Esophagus squamous epithelium (tissue), 5 donors: ENCODE results near the gene VPS35. TPM values are rescaled to one million over a fixed set of nuclear protein-coding genes. Genes with fewer than 3 reads are reported as not detected.
A peak's percentile ranks its signal among the peaks of the same experiment; 100 is the strongest.
"Not testable (repeated sequence)": the region's sequence is repeated elsewhere in the genome, so short reads cannot be mapped to it uniquely, and the experiment has no call there.

Experiments
- DNase-seq: peaks from one replicate; lab custom pipeline; 2025; lab: John Stamatoyannopoulos, UW
- H3K27ac ChIP-seq, 4 donors: fragments of 200-600 bp; sonication (generic); one replicate each; pipeline ENCODE4 v1.5.1; 2016 to 2019; ENCODE audit warnings: mild to moderate bottlenecking in 1 of 4
- H3K27me3 ChIP-seq, 4 donors: fragments of 200-600 bp; sonication (generic); 1 replicate in 3 of 4; 2 replicates in 1 of 4; pipeline versions ENCODE4 v1.5.1 to v1.6.0; 2017 to 2021; ENCODE audit warnings: antibody characterized with exemption in 1 of 4
- H3K36me3 ChIP-seq, 3 donors: fragments of 200-600 bp; sonication (generic); one replicate each; pipeline ENCODE4 v1.5.1; 2016 to 2019
- H3K4me1 ChIP-seq, 3 donors: fragments of 200-600 bp; sonication (generic); one replicate each; pipeline ENCODE4 v1.5.1; 2017 to 2019
- H3K4me3 ChIP-seq, 4 donors: fragments of 200-600 bp; sonication (generic); 1 replicate in 3 of 4; 2 replicates in 1 of 4; pipeline ENCODE4 v1.5.1; 2016 to 2019; ENCODE audit warnings: mild to moderate bottlenecking in 2 of 4, moderate library complexity in 1 of 4
- H3K9me3 ChIP-seq, 3 donors: fragments of 200-600 bp; sonication (generic); one replicate each; pipeline ENCODE4 v1.5.1; 2016 to 2019
- CTCF ChIP-seq, 6 experiments: fragments of 450-650 bp in 4 of 6; fragments of 200-600 bp in 2 of 6; sonication (generic) in 2 of 6; IDR thresholded peaks; one replicate each; pipeline ENCODE4 v1.5.1; 2016 to 2019; ENCODE audit warnings: antibody characterized with exemption in 6 of 6, mild to moderate bottlenecking in 4 of 6, moderate library complexity in 4 of 6
- POLR2A ChIP-seq, 4 donors: fragments of 450-650 bp; IDR thresholded peaks; one replicate each; pipeline ENCODE4 v1.6.1; 2017; ENCODE audit warnings: antibody characterized with exemption in 4 of 4, mild to moderate bottlenecking in 4 of 4, moderate library complexity in 3 of 4
- WGBS, 2 donors: methylation state at CpG; one replicate each; pipeline ENCODE4 v1.1.5; 2018; 5-methylcytosine and 5-hydroxymethylcytosine counted together
- intact Hi-C: fragments of 100-400 bp; cut with DNase I; formaldehyde crosslinking; loops from one replicate; pipeline ENCODE4 v1.15.0; 2022
- total RNA-seq, 4 donors: library from RNA; depleted of rRNA; stranded (reverse); fragments of >200 nt; gene quantifications; one replicate each; pipeline ENCODE4 v1.1.0, GENCODE V29; 2016
- donor health status: DM: yes; HTN: yes; CAD: no.

VPS35 gene
- total RNA-seq, 4 donors from 2014 or later, result 34.0 to 129 (median 88.0) TPM

- H3K4me3 ChIP-seq, result peak overlapping the region in 1 of 4 donors; percentile 9
- 28 to 29% methylated on average over 10 of the region's 10 CpGs for WGBS, 2 donors
Observed at GRCh38 chr16:46629331-46630219, 59.4 kb downstream of the VPS35 start.

GRCh38 chr16:46627746-46628145 is 61.2 kb downstream of the VPS35 start:
- H3K27ac ChIP-seq, result no peak overlapping the region
- H3K27me3 ChIP-seq, result no peaks in the 10 kb centered on the region
- no peak overlapping the region for H3K4me3 ChIP-seq
- no peak for DNase-seq
- H3K36me3 ChIP-seq, result no peaks in the 10 kb centered on the region
- intact Hi-C loops, result no loop called here
- WGBS, 2 donors, result 88 to 90% methylated on average over 4 to 5 of the region's 5 CpGs
- H3K9me3 ChIP-seq, result no peaks in the 10 kb centered on the region
- peaks cover 0 to 12% (median 0%) of the 10 kb centered on the region in 3 donors for H3K4me1 ChIP-seq
- TF ChIP-seq CTCF (IDR thresholded peaks at IDR 0.05), result no peak
- TF ChIP-seq POLR2A (IDR thresholded peaks at IDR 0.05), result no peak

More at GRCh38 chr16:46629331-46630219, 59.4 kb downstream of the VPS35 start:
- DNase-seq, result no peak
- H3K9me3 ChIP-seq, result no peaks in the 10 kb centered on the region
- H3K36me3 ChIP-seq, result no peaks in the 10 kb centered on the region
- peak overlapping the region in 2 of 4 donors; percentile 32 to 33 for H3K27ac ChIP-seq
- H3K27me3 ChIP-seq, result no peaks in the 10 kb centered on the region
- intact Hi-C loops, result no loop called here
- peaks cover 0 to 12% (median 0%) of the 10 kb centered on the region in 3 donors for H3K4me1 ChIP-seq
- no peak for TF ChIP-seq POLR2A (IDR thresholded peaks at IDR 0.05)
- peak in 5 of 6 experiments; percentile 7 to 34 (median 18) for TF ChIP-seq CTCF (IDR thresholded peaks at IDR 0.05)

GRCh38 chr16:46626681-46627080 is 62.3 kb downstream of the VPS35 start:
- H3K4me3 ChIP-seq, intact Hi-C loops: not testable (repeated sequence)

GRCh38 chr16:46624862-46625261 is 64.1 kb downstream of the VPS35 start:
- H3K27ac ChIP-seq, intact Hi-C loops, H3K4me3 ChIP-seq, H3K27me3 ChIP-seq, H3K9me3 ChIP-seq, H3K36me3 ChIP-seq, DNase-seq: not testable (repeated sequence)
- peaks cover 5 to 27% (median 5%) of the 10 kb centered on the region in 3 donors for H3K4me1 ChIP-seq
- WGBS, 2 donors, result no CpG with 5 or more reads among the region's 6 CpGs

More at GRCh38 chr16:46626681-46627080, 62.3 kb downstream of the VPS35 start:
- 95 to 96% methylated on average over 14 to 16 of the region's 22 CpGs for WGBS, 2 donors
- H3K27ac ChIP-seq, DNase-seq, H3K27me3 ChIP-seq, H3K36me3 ChIP-seq, H3K9me3 ChIP-seq: not testable (repeated sequence)
- peaks cover 0 to 16% (median 0%) of the 10 kb centered on the region in 3 donors for H3K4me1 ChIP-seq

- H3K27ac ChIP-seq, DNase-seq, H3K9me3 ChIP-seq, intact Hi-C loops, H3K27me3 ChIP-seq, H3K4me3 ChIP-seq, H3K36me3 ChIP-seq: not testable (repeated sequence)
- H3K4me1 ChIP-seq, result peaks cover 5 to 18% (median 5%) of the 10 kb centered on the region in 3 donors
- WGBS, 2 donors, result no CpG with 5 or more reads among the region's 6 CpGs
Observed at GRCh38 chr16:46623707-46624106, 65.3 kb downstream of the VPS35 start.

- H3K27me3 ChIP-seq, H3K4me3 ChIP-seq, H3K27ac ChIP-seq, H3K36me3 ChIP-seq, H3K9me3 ChIP-seq, DNase-seq, intact Hi-C loops: not testable (repeated sequence)
- peaks cover 5 to 18% (median 5%) of the 10 kb centered on the region in 3 donors for H3K4me1 ChIP-seq
- WGBS, 2 donors, result no CpG with 5 or more reads among the region's 8 CpGs
Observed at GRCh38 chr16:46623246-46623645, 65.7 kb downstream of the VPS35 start.

GRCh38 chr16:46621934-46622676 is 66.9 kb downstream of the VPS35 start:
- TF ChIP-seq POLR2A (IDR thresholded peaks at IDR 0.05), result no peak
- no peak for TF ChIP-seq CTCF (IDR thresholded peaks at IDR 0.05)
- no peak overlapping the region for H3K27ac ChIP-seq
- no peak for DNase-seq
- H3K9me3 ChIP-seq, result no peaks in the 10 kb centered on the region
- H3K27me3 ChIP-seq, result no peaks in the 10 kb centered on the region
- H3K4me3 ChIP-seq, result no peak overlapping the region
- no peaks in the 10 kb centered on the region for H3K36me3 ChIP-seq
- intact Hi-C loops, result no loop called here
- 93 to 94% methylated on average over 6 to 7 of the region's 7 CpGs for WGBS, 2 donors
- peaks cover 5 to 18% (median 5%) of the 10 kb centered on the region in 3 donors for H3K4me1 ChIP-seq
